SK-N-SH treated with all-trans-retinoic acid at 6 μM for 48 hours (cell line): Measurements from ENCODE around the gene DOCK2.

ENCODE experiments used
- ATAC-seq: fragments of 200-7000 bp; cut with Tn5 transposase; 3 replicates; pipeline ENCODE4 v1.9.1; 2020; ENCODE audit warnings: mild to moderate bottlenecking, moderate library complexity
- ARNTL ChIP-seq: fragments of 450-650 bp; formaldehyde crosslinking; IDR thresholded peaks from 2 replicates; pipeline ENCODE4 v1.5.0; 2020; ENCODE audit warnings: low read depth, mild to moderate bottlenecking, moderate library complexity, borderline replicate concordance
- BACH2 ChIP-seq: fragments of 250-450 bp; sonication (Bioruptor Pico); IDR thresholded peaks from 2 replicates; pipeline ENCODE4 v1.9.0; 2021; ENCODE audit warnings: mild to moderate bottlenecking, borderline replicate concordance
- CSDC2 ChIP-seq: fragments of 250-450 bp; sonication (Bioruptor Pico); IDR thresholded peaks from 2 replicates; pipeline ENCODE4 v1.5.0; 2020; ENCODE audit warnings: mild to moderate bottlenecking, moderate library complexity
- ESRRG ChIP-seq: fragments of 250-450 bp; sonication (Bioruptor Pico); IDR thresholded peaks from 2 replicates; pipeline ENCODE4 v1.6.1; 2021; ENCODE audit warnings: mild to moderate bottlenecking
- GLIS3 ChIP-seq: fragments of 250-450 bp; sonication (Bioruptor Pico); IDR thresholded peaks from 2 replicates; pipeline ENCODE4 v1.5.0; 2020; ENCODE audit warnings: mild to moderate bottlenecking, moderate library complexity
- ISL1 ChIP-seq: fragments of 250-450 bp; sonication (Bioruptor Pico); IDR thresholded peaks from 2 replicates; pipeline ENCODE4 v2.1.2; 2022; ENCODE audit warnings: mild to moderate bottlenecking, moderate library complexity
- OSR1 ChIP-seq: fragments of 250-450 bp; sonication (Bioruptor Pico); IDR thresholded peaks from 2 replicates; pipeline ENCODE4 v1.8.0; 2022; ENCODE audit warnings: moderate library complexity, mild to moderate bottlenecking, inconsistent platforms
- PPARA ChIP-seq: fragments of 250-450 bp; sonication (Bioruptor Pico); IDR thresholded peaks from 2 replicates; pipeline ENCODE4 v1.5.0; 2020; ENCODE audit warnings: mild to moderate bottlenecking, borderline replicate concordance
- RARB ChIP-seq: fragments of 250-450 bp; sonication (Bioruptor Pico); IDR thresholded peaks from 2 replicates; pipeline ENCODE4 v1.8.0; 2021; ENCODE audit warnings: mild to moderate bottlenecking, moderate library complexity
- SNAI2 ChIP-seq: fragments of 250-450 bp; sonication (Bioruptor Pico); IDR thresholded peaks from 2 replicates; pipeline ENCODE4 v1.5.0; 2020; ENCODE audit warnings: mild to moderate bottlenecking, moderate library complexity
- TCF4 ChIP-seq: fragments of 250-450 bp; sonication (Bioruptor Pico); IDR thresholded peaks from 2 replicates; pipeline ENCODE4 v1.8.0; 2021; ENCODE audit warnings: mild to moderate bottlenecking, moderate library complexity, borderline replicate concordance
- TOX ChIP-seq: fragments of 250-450 bp; sonication (Bioruptor Pico); IDR thresholded peaks from 2 replicates; pipeline ENCODE4 v1.8.0; 2021; ENCODE audit warnings: mild to moderate bottlenecking, moderate library complexity, borderline replicate concordance
- ZC3H10 ChIP-seq: fragments of 250-450 bp; sonication (Bioruptor Pico); IDR thresholded peaks from 2 replicates; pipeline ENCODE4 v1.5.1; 2021; ENCODE audit warnings: mild to moderate bottlenecking, moderate library complexity
- ZFP3 ChIP-seq: fragments of 250-450 bp; sonication (Bioruptor Pico); IDR thresholded peaks from 2 replicates; pipeline ENCODE4 v1.5.0; 2020; ENCODE audit warnings: mild to moderate bottlenecking, moderate library complexity
- ZFP30 ChIP-seq: fragments of 450-650 bp; formaldehyde crosslinking; IDR thresholded peaks from 2 replicates; pipeline ENCODE4 v1.5.0; 2022; ENCODE audit warnings: mild to moderate bottlenecking, moderate library complexity
- ZNF565 ChIP-seq: fragments of 450-650 bp; formaldehyde crosslinking; conservative IDR thresholded peaks from 2 replicates; pipeline ENCODE4 v1.5.0; 2020; ENCODE audit warnings: low read depth, mild to moderate bottlenecking, moderate library complexity
- ZNF70 ChIP-seq: fragments of 450-650 bp; formaldehyde crosslinking; IDR thresholded peaks from 2 replicates; pipeline ENCODE4 v1.5.0; 2020; ENCODE audit warnings: mild to moderate bottlenecking, moderate library complexity
- ZNF8 ChIP-seq: fragments of 450-650 bp; formaldehyde crosslinking; IDR thresholded peaks from 2 replicates; pipeline ENCODE4 v1.5.0; 2020; ENCODE audit warnings: mild to moderate bottlenecking, moderate library complexity
- TF ChIP-seq, protein P1 (sequence below): fragments of 250-450 bp; sonication (Bioruptor Pico); IDR thresholded peaks from 2 replicates; pipeline ENCODE4 v1.8.0; 2021; ENCODE audit warnings: low read depth, mild to moderate bottlenecking, moderate library complexity, borderline replicate concordance
- TF ChIP-seq, protein P2 (sequence below): fragments of 250-450 bp; sonication (Bioruptor Pico); IDR thresholded peaks from 2 replicates; pipeline ENCODE4 v1.5.1; 2021; ENCODE audit warnings: mild to moderate bottlenecking, moderate library complexity
- TF ChIP-seq, protein P3 (sequence below): fragments of 250-450 bp; sonication (Bioruptor Pico); IDR thresholded peaks from 2 replicates; pipeline ENCODE4 v1.5.0; 2020; ENCODE audit warnings: mild to moderate bottlenecking, moderate library complexity
- TF ChIP-seq, protein P4 (sequence below): fragments of 250-450 bp; sonication (Bioruptor Pico); IDR thresholded peaks from 2 replicates; pipeline ENCODE4 v1.5.1; 2020; ENCODE audit warnings: low read depth, mild to moderate bottlenecking, moderate library complexity
- TF ChIP-seq, protein P5 (sequence below): fragments of 250-450 bp; sonication (Bioruptor Pico); IDR thresholded peaks from 2 replicates; pipeline ENCODE4 v1.8.0; 2020; ENCODE audit warnings: mild to moderate bottlenecking, moderate library complexity, borderline replicate concordance

Gene DOCK2

DNA sequence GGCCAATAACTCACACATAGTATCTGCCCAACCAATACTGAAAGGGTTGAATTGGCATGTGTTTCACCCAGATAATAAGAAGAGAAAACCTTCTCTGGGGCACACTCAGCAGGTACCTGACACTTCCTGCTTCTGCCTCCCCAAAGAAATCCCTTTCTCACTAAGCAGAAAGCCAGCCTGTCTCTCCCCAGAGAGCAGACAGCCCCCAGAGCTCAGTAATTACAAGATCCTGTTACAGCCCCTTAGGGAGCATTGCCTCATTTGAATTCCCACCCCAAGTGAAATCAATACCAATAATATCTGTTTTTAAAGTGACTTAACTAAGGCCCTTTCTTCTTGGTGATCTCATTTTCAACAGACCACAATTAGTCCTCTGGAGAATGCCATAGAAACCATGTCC is 430.1 kb downstream of the DOCK2 start:
- no peak for TF ChIP-seq CSDC2 (CRISPR knock-in tag)
- TF ChIP-seq RARB (CRISPR knock-in tag) = no peak
- TF ChIP-seq, protein P1, sequence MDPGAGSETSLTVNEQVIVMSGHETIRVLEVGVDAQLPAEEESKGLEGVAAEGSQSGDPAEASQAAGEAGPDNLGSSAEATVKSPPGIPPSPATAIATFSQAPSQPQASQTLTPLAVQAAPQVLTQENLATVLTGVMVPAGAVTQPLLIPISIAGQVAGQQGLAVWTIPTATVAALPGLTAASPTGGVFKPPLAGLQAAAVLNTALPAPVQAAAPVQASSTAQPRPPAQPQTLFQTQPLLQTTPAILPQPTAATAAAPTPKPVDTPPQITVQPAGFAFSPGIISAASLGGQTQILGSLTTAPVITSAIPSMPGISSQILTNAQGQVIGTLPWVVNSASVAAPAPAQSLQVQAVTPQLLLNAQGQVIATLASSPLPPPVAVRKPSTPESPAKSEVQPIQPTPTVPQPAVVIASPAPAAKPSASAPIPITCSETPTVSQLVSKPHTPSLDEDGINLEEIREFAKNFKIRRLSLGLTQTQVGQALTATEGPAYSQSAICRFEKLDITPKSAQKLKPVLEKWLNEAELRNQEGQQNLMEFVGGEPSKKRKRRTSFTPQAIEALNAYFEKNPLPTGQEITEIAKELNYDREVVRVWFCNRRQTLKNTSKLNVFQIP (CRISPR knock-in tag) = no peak
- no peak for TF ChIP-seq ZNF8 (CRISPR knock-in tag)
- TF ChIP-seq TOX (CRISPR knock-in tag) = no peak
- no peak for TF ChIP-seq ESRRG
- TF ChIP-seq PPARA = no peak
- TF ChIP-seq BACH2 (CRISPR knock-in tag) = no peak
- ATAC-seq = no peak

DNA sequence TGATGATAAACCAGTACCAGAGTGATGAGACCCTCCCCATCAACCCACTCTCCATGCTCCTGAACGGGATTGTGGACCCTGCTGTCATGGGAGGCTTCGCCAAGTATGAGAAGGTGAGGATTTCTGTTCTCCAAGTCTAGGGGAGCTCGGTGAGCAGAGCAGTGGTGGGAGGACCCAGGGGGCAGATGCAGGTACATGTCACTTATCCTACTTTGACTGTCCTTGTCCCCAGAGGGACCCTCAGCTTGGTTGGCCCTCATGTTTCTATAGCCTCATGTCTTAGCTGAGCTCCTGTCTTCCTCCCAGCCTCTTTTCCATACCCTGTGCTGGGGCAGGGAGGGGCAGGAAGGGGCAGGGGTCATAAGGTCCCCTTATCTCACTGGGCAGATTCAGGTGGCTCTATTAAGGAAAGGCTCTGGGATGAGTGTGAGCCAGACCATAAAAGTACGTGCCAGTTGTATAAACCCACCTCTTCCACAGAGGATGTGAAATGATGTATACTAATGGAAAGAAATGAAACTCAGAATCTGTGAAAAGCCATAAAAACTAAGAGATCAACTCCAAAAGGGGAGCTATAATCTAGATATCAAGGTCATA is 430.6 kb downstream of the DOCK2 start:
- TF ChIP-seq ZC3H10 = no peak
- no peak for TF ChIP-seq SNAI2 (CRISPR knock-in tag)
- no peak for TF ChIP-seq CSDC2 (CRISPR knock-in tag)
- TF ChIP-seq, protein P2, sequence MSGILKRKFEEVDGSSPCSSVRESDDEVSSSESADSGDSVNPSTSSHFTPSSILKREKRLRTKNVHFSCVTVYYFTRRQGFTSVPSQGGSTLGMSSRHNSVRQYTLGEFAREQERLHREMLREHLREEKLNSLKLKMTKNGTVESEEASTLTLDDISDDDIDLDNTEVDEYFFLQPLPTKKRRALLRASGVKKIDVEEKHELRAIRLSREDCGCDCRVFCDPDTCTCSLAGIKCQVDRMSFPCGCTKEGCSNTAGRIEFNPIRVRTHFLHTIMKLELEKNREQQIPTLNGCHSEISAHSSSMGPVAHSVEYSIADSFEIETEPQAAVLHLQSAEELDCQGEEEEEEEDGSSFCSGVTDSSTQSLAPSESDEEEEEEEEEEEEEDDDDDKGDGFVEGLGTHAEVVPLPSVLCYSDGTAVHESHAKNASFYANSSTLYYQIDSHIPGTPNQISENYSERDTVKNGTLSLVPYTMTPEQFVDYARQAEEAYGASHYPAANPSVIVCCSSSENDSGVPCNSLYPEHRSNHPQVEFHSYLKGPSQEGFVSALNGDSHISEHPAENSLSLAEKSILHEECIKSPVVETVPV (CRISPR knock-in tag) = no peak
- TF ChIP-seq, protein P1 (CRISPR knock-in tag) = no peak
- no peak for TF ChIP-seq BACH2 (CRISPR knock-in tag)
- no peak for TF ChIP-seq ZFP30
- no peak for TF ChIP-seq ZNF8 (CRISPR knock-in tag)
- TF ChIP-seq RARB (CRISPR knock-in tag) = no peak
- no peak for TF ChIP-seq PPARA
- TF ChIP-seq TCF4 (CRISPR knock-in tag) = no peak
- no peak for TF ChIP-seq ISL1
- TF ChIP-seq, protein P3, sequence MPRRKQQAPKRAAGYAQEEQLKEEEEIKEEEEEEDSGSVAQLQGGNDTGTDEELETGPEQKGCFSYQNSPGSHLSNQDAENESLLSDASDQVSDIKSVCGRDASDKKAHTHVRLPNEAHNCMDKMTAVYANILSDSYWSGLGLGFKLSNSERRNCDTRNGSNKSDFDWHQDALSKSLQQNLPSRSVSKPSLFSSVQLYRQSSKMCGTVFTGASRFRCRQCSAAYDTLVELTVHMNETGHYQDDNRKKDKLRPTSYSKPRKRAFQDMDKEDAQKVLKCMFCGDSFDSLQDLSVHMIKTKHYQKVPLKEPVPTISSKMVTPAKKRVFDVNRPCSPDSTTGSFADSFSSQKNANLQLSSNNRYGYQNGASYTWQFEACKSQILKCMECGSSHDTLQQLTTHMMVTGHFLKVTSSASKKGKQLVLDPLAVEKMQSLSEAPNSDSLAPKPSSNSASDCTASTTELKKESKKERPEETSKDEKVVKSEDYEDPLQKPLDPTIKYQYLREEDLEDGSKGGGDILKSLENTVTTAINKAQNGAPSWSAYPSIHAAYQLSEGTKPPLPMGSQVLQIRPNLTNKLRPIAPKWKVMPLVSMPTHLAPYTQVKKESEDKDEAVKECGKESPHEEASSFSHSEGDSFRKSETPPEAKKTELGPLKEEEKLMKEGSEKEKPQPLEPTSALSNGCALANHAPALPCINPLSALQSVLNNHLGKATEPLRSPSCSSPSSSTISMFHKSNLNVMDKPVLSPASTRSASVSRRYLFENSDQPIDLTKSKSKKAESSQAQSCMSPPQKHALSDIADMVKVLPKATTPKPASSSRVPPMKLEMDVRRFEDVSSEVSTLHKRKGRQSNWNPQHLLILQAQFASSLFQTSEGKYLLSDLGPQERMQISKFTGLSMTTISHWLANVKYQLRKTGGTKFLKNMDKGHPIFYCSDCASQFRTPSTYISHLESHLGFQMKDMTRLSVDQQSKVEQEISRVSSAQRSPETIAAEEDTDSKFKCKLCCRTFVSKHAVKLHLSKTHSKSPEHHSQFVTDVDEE (CRISPR knock-in tag) = no peak
- TF ChIP-seq, protein P4, sequence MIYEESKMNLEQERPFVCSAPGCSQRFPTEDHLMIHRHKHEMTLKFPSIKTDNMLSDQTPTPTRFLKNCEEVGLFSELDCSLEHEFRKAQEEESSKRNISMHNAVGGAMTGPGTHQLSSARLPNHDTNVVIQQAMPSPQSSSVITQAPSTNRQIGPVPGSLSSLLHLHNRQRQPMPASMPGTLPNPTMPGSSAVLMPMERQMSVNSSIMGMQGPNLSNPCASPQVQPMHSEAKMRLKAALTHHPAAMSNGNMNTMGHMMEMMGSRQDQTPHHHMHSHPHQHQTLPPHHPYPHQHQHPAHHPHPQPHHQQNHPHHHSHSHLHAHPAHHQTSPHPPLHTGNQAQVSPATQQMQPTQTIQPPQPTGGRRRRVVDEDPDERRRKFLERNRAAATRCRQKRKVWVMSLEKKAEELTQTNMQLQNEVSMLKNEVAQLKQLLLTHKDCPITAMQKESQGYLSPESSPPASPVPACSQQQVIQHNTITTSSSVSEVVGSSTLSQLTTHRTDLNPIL (CRISPR knock-in tag) = no peak
- TF ChIP-seq ESRRG = no peak
- no peak for TF ChIP-seq TOX (CRISPR knock-in tag)
- no peak for TF ChIP-seq OSR1 (CRISPR knock-in tag)
- no peak for TF ChIP-seq ZFP3
- no peak for TF ChIP-seq ARNTL (CRISPR knock-in tag)
- TF ChIP-seq ZNF70 (CRISPR knock-in tag) = no peak
- TF ChIP-seq, all 23 proteins: peak for 0
- no peak for ATAC-seq

DNA sequence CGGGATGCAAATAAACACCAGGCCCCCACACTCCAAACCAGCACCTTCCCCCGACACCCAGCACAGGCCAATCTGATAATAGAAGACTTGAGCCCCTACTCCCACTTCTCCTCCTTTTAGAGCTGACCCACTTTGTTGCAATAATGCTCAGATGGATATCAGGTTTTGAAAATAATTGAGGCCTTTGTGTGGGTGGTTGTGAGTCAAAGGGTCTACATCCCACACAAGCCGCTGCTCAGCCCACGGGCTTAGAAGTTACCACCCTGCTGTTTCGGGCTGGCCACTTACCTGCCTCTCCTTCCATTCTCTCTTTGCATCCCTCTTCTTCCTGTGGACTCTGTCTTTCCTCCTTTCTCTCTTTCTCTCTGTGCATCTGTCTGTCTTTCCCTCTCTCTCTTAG is 432.4 kb downstream of the DOCK2 start:
- no peak for TF ChIP-seq GLIS3 (CRISPR knock-in tag)
- TF ChIP-seq, protein P5, sequence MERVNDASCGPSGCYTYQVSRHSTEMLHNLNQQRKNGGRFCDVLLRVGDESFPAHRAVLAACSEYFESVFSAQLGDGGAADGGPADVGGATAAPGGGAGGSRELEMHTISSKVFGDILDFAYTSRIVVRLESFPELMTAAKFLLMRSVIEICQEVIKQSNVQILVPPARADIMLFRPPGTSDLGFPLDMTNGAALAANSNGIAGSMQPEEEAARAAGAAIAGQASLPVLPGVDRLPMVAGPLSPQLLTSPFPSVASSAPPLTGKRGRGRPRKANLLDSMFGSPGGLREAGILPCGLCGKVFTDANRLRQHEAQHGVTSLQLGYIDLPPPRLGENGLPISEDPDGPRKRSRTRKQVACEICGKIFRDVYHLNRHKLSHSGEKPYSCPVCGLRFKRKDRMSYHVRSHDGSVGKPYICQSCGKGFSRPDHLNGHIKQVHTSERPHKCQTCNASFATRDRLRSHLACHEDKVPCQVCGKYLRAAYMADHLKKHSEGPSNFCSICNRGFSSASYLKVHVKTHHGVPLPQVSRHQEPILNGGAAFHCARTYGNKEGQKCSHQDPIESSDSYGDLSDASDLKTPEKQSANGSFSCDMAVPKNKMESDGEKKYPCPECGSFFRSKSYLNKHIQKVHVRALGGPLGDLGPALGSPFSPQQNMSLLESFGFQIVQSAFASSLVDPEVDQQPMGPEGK (CRISPR knock-in tag) = no peak
- TF ChIP-seq ZNF70 (CRISPR knock-in tag) = no peak
- no peak for TF ChIP-seq ARNTL (CRISPR knock-in tag)
- no peak for TF ChIP-seq PPARA
- TF ChIP-seq ZNF565 (CRISPR knock-in tag) = no peak
- TF ChIP-seq CSDC2 (CRISPR knock-in tag) = no peak
- no peak for TF ChIP-seq OSR1 (CRISPR knock-in tag)
- TF ChIP-seq, all 23 proteins: peak for 0
- no peak for ATAC-seq
